ENCODE measurements around the gene SORBS2.
"Not testable (repeated sequence)": the region's sequence is repeated elsewhere in the genome, so short reads cannot be mapped to it uniquely, and the experiment has no call there.

The SORBS2 gene

GRCh38 chr4:185566425-185566824, 245.6 kb downstream of the SORBS2 start:
- Histone ChIP-seq H3K27ac (peak overlapping the region; percentile 89), H3K27me3 (replicated peaks) (no peaks in the 10 kb centered on the region)
- DNase-seq, result no peak

DNA sequence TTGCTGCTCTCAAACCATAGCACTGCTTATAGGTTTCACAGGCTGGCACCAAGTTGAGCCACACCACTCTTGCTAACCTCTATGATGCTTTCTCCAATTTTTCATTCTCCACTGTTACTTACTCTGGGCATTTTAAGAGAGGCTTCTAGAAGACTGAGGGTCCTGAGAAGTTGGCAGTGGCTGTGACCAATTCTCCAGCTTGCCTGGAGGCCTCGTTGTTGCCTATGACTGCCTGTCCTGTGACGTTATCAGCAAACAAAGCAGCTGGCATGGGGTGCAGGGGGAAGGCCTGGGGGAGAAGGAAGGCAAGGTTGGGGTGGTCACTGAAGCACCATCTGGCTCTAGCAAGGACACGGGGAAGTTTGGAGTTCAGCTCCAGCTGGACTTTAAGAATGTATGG, 246.3 kb downstream of the SORBS2 start:
- in situ Hi-C loops (cut with HindIII; ENCODE audit: low pct_ligation_motif_present, low sequenced_read_pairs), result no loop called here
- TF ChIP-seq, protein P1, sequence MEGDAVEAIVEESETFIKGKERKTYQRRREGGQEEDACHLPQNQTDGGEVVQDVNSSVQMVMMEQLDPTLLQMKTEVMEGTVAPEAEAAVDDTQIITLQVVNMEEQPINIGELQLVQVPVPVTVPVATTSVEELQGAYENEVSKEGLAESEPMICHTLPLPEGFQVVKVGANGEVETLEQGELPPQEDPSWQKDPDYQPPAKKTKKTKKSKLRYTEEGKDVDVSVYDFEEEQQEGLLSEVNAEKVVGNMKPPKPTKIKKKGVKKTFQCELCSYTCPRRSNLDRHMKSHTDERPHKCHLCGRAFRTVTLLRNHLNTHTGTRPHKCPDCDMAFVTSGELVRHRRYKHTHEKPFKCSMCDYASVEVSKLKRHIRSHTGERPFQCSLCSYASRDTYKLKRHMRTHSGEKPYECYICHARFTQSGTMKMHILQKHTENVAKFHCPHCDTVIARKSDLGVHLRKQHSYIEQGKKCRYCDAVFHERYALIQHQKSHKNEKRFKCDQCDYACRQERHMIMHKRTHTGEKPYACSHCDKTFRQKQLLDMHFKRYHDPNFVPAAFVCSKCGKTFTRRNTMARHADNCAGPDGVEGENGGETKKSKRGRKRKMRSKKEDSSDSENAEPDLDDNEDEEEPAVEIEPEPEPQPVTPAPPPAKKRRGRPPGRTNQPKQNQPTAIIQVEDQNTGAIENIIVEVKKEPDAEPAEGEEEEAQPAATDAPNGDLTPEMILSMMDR (IDR thresholded peaks at IDR 0.05; ENCODE audit: low read depth, low read length, missing control alignments), result no peak
- Histone ChIP-seq H3K27ac (no peak overlapping the region), H3K27me3 (replicated peaks) (no peaks in the 10 kb centered on the region), H3K4me3 (ENCODE audit: low read depth, low read length) (no peak overlapping the region), H3K36me3 (replicated peaks) (no peaks in the 10 kb centered on the region)
- no peak for DNase-seq

More at GRCh38 chr4:185566425-185566824, 245.6 kb downstream of the SORBS2 start:
- in situ Hi-C loops (cut with HindIII; ENCODE audit: low pct_ligation_motif_present, low sequenced_read_pairs), result no loop called here
- H3K36me3 ChIP-seq (replicated peaks), result no peaks in the 10 kb centered on the region
- TF ChIP-seq, protein P1 (IDR thresholded peaks at IDR 0.05; ENCODE audit: low read depth, low read length, missing control alignments), result no peak
- H3K4me3 ChIP-seq (ENCODE audit: low read depth, low read length), result no peak overlapping the region

DNA sequence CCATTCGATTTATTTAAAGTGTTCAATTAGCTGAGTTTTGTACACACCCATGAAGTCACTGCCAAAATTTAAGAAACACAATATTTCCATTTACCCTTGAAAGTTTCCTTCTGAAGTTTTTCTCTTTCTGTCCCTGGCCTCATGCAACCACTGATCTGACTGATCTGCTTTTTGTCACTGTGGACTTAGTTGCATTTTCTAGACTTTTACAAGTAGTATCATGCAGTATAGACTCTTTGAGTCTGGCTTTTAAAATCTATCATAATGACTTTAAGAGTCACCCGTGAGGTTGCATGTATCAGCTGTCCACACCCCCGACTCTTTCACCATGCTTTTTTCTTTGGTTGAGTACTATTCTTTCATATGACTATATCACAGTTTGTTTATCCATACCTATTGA, 247.6 kb downstream of the SORBS2 start:
- TF ChIP-seq, protein P1 (IDR thresholded peaks at IDR 0.05; ENCODE audit: low read depth, low read length, missing control alignments), result no peak
- DNase-seq, result no peak
- in situ Hi-C loops (cut with HindIII; ENCODE audit: low pct_ligation_motif_present, low sequenced_read_pairs), result no loop called here
- Histone ChIP-seq H3K4me3 (ENCODE audit: low read depth, low read length) (no peak overlapping the region), H3K36me3 (replicated peaks) (no peaks in the 10 kb centered on the region), H3K27ac (no peak overlapping the region), H3K27me3 (replicated peaks) (no peaks in the 10 kb centered on the region)

GRCh38 chr4:185562531-185562930, 249.5 kb downstream of the SORBS2 start:
- in situ Hi-C loops (cut with HindIII; ENCODE audit: low pct_ligation_motif_present, low sequenced_read_pairs), result no loop called here
- Histone ChIP-seq H3K27ac (no peak overlapping the region), H3K36me3 (replicated peaks) (no peaks in the 10 kb centered on the region)

GRCh38 chr4:185560316-185560715, 251.7 kb downstream of the SORBS2 start:
- no peak for DNase-seq
- Histone ChIP-seq H3K27ac (no peak overlapping the region), H3K4me3 (ENCODE audit: low read depth, low read length) (no peak overlapping the region), H3K36me3 (replicated peaks) (no peaks in the 10 kb centered on the region), H3K27me3 (replicated peaks) (no peaks in the 10 kb centered on the region)
- in situ Hi-C loops (cut with HindIII; ENCODE audit: low pct_ligation_motif_present, low sequenced_read_pairs), result no loop called here
- TF ChIP-seq, protein P1 (IDR thresholded peaks at IDR 0.05; ENCODE audit: low read depth, low read length, missing control alignments), result no peak

More at GRCh38 chr4:185562531-185562930, 249.5 kb downstream of the SORBS2 start:
- Histone ChIP-seq H3K4me3 (ENCODE audit: low read depth, low read length) (no peak overlapping the region), H3K27me3 (replicated peaks) (no peaks in the 10 kb centered on the region)
- no peak for DNase-seq
- TF ChIP-seq, protein P1 (IDR thresholded peaks at IDR 0.05; ENCODE audit: low read depth, low read length, missing control alignments), result no peak

DNA sequence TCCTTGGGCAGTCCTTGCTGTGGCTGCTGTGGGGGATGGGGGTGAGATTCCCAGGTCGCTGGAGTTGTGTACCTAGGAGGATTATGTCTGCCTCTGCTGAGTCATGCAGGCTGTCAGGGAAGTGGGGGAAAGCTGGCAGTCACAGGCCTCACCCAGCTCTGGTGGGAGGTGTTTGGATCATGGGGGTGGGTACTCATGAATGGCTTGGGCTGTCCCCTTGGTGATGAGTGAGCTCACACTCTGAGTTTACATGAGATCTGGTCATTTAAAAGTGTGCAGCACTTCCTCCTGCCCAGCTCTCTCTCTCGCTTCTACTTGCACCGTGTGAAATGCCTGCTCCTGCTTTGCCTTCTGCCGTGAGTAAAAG, 252.1 kb downstream of the SORBS2 start:
- in situ Hi-C loops (cut with HindIII; ENCODE audit: low pct_ligation_motif_present, low sequenced_read_pairs), result no loop called here
- H3K36me3 ChIP-seq (replicated peaks), result no peaks in the 10 kb centered on the region
- DNase-seq, result peak; percentile 84
- no peaks in the 10 kb centered on the region for H3K27me3 ChIP-seq (replicated peaks)
- H3K27ac ChIP-seq, result peak overlapping the region; percentile 41
- H3K4me3 ChIP-seq (ENCODE audit: low read depth, low read length), result no peak overlapping the region
- TF ChIP-seq, protein P1 (IDR thresholded peaks at IDR 0.05; ENCODE audit: low read depth, low read length, missing control alignments), result no peak

DNA sequence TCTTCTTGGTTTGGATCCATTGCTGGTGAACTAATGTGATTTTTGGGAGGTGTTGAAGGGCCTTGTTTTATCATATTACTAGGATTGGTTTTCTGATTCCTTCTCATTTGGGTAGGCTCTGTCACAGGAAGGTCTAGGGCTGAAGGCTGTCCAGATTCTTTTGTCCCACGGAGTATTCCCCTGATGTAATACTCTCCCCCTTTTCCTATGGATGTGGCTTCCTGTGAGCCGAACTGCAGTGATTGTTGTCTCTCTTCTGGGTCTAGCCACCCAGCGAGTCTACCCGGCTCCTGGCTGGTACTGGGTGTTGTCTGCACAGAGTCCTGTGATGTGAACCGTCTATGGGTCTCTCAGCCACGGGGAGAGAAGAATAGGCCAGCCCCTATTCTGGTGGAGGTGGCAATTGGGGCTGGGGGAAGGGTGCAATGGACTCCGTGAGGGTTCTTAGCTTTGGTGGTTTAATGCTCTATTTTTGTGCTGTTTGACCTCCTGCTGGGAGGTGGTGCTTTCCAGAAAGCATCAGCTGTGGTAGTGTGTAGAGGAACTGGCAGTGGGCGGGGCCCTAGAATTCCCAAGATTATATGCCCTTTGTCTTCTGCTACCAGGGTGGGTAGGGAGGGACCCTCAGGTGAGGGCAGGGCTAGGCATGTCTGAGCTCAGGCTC, 252.6 kb downstream of the SORBS2 start:
- H3K27me3 ChIP-seq (replicated peaks); H3K36me3 ChIP-seq (replicated peaks); DNase-seq; in situ Hi-C loops (cut with HindIII; ENCODE audit: low pct_ligation_motif_present, low sequenced_read_pairs); H3K4me3 ChIP-seq (ENCODE audit: low read depth, low read length): not testable (repeated sequence)
- peak overlapping the region; percentile 41 for H3K27ac ChIP-seq

Measured in brain microvascular endothelial cell (primary cell).